GM12891 (cell line): Measurements from ENCODE around the gene GATAD2B.
A peak's percentile ranks its signal among the peaks of the same experiment; 100 is the strongest.

Experiments
- DNase-seq: peaks from one replicate; pipeline ENCODE4 v3.0.0; 2011; ENCODE audit warnings: low spot score; ENCODE audit not compliant: insufficient read length
- FAIRE-seq: peaks from 2 replicates; lab custom pipeline; 2011; peaks lifted over from hg19 to GRCh38; lab: Jason Lieb, UNC
- PAX5 ChIP-seq: IDR thresholded peaks from 2 replicates; pipeline ENCODE4 v1.6.1; 2011; ENCODE audit warnings: low read length, moderate library complexity, mild to moderate bottlenecking; ENCODE audit not compliant: insufficient read depth, severe bottlenecking
- POLR2A ChIP-seq: IDR thresholded peaks from 2 replicates; pipeline ENCODE4 v1.6.1; 2011; ENCODE audit warnings: low read depth, low read length, control low read depth
- POLR2AphosphoS5 ChIP-seq: IDR thresholded peaks from 2 replicates; pipeline ENCODE4 v1.6.1; 2011; ENCODE audit warnings: low read depth, low read length, control low read depth
- POU2F2 ChIP-seq: IDR thresholded peaks from 2 replicates; pipeline ENCODE4 v1.6.1; 2011; ENCODE audit warnings: low read depth, mild to moderate bottlenecking, control low read depth, low read length, moderate library complexity
- SPI1 ChIP-seq: IDR thresholded peaks from 2 replicates; pipeline ENCODE4 v1.6.1; 2011; ENCODE audit warnings: low read depth, low read length, control low read depth
- TAF1 ChIP-seq: IDR thresholded peaks from 2 replicates; pipeline ENCODE4 v1.6.1; 2011; ENCODE audit warnings: low read depth, low read length, control low read depth

The GATAD2B gene

DNA sequence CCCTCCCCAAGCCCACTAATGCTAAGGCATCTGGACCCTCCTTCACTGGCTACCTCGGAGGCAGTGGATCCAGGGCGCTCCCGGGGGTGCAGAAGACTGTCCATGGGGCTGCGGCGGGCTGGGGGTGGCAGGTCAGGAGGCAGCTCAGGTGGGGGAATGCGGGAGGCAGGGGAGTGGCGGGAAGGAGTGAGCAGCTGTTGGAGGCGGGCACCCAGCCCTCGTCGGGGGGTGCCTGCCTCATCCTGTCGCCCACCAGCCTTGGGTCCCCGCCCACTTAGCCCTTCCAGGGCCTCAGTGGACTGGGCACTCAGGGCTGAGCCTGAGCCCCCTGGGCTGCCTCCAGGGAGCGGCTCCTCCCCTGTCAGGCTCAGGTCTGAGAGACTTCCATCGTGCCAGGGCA lies 10.7 kb upstream of the GATAD2B start:
- TF ChIP-seq PAX5 = no peak
- TF ChIP-seq SPI1 = no peak
- no peak for TF ChIP-seq POLR2AphosphoS5
- no peak for TF ChIP-seq POU2F2
- TF ChIP-seq POLR2A = no peak
- TF ChIP-seq TAF1 = no peak
- FAIRE-seq (no peak), DNase-seq (no peak)

DNA sequence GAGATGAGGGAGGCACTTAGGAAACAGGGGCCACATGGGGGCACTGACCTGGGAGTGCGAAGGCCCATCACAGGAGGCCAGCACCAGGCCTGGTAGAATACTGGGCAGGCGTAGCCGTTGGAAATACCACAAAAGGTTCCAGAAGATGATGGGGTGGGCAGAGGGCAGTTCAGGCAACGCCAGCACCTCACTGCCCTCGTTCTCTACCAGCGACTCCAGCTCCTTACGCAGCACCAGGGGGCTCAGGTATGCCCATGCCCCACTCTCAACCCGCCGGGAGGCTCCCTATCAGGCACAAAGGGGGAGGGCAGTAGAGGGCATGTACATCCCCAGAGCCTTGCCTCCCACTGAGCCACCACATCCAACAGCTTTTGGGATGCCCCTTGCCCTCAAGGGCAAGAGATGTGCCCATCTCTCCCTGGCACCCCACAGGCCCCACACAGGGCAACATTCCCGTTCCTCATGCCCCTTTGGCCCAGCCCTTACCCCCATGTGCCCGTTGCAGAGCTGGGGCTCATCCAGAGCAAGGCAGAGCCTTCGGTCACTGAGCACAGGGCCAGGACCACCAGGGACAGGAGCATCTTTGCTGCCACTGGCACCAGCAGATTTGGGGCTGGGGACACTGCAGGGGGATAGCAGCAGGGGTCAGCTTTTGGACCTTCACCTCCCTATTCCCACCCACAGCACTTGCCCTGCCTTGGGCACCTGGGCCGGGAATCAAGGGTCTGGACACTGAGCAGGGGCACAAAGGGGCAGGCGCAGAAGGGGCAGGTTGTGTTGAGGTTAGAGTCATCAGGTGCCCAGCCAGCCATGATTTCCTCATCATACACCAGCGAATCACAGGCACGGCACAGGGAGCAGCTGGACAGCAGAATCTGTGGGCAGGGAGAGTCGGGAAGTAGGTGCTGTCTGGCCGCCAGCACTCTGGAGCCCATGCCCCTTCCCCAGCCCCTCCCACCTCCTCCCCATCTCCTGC lies 9.7 kb upstream of the GATAD2B start:
- DNase-seq (no peak), FAIRE-seq (no peak)
- TF ChIP-seq POLR2AphosphoS5 (no peak), POLR2A (no peak), POU2F2 (no peak), TAF1 (no peak), SPI1 (no peak), PAX5 (no peak)

DNA sequence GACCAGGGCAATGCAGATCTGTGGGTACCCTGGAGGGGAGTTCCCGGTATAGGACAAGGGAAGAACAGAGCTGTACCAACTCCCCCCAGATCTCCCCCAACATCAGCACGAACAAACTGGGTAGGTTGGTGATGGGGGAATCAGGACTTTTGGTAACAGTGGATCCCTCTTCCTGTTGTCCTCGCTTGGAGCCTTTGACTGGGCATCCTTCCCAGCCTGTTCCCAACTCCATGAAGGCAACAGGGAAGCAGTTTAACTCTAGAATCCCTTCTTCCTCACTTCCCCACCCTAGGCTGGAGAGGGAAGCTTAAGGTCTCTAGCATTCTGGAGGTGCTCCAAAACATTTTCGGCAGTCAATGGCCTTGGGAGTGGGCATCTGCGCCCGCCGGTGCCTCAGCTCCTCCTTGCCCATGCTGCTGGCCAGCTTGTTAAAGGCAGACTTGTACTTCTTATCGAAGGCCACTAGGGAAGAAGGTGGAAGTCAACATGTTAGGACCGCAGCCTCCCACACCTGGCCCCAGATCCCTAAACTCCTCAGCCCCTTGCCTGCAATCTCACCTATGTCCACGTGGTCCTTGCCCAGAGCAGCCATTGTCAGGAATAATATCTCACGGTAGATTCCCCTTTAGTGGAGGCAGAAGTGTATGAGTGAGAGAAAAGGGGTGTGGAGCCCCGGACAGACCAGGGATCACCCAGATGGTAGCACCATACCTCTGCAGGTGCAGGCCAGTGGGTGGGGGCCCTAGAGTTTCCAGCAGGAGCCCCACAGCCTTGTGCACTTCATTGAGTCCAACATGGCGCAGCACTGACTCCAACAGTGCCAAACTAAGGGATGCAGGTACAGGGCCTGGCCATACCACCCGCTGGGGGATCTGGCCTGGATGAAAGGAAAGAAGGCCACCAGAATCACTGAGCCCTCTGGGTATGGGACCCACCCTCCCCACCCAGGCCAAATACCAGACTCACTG lies 7.5 kb upstream of the GATAD2B start:
- TF ChIP-seq PAX5 (no peak), POU2F2 (no peak), TAF1 (no peak), POLR2A (no peak), POLR2AphosphoS5 (no peak), SPI1 (no peak)
- DNase-seq = no peak
- FAIRE-seq = no peak

DNA sequence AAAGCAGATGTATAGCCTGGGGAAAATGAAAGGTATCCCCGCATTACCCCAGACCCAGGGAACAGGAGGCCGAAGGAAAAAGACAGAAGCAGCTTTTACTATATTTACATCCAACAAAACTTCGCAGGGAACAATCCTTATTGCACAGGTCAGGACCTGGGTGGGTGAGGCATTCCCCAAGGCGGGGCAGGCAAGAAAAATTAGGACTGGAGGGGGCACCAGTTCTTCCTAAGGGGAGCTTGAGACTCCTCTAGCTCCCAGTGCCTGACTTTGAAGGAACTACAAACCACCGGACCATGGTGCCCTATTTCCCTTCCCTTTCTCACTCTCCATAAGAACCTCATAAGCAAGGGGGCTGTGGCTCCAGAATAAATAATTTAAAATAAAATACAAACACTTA lies 6.7 kb upstream of the GATAD2B start:
- no peak for DNase-seq
- no peak for FAIRE-seq
- TF ChIP-seq POLR2A (no peak), TAF1 (no peak), POLR2AphosphoS5 (no peak), POU2F2 (no peak), PAX5 (no peak), SPI1 (no peak)

DNA sequence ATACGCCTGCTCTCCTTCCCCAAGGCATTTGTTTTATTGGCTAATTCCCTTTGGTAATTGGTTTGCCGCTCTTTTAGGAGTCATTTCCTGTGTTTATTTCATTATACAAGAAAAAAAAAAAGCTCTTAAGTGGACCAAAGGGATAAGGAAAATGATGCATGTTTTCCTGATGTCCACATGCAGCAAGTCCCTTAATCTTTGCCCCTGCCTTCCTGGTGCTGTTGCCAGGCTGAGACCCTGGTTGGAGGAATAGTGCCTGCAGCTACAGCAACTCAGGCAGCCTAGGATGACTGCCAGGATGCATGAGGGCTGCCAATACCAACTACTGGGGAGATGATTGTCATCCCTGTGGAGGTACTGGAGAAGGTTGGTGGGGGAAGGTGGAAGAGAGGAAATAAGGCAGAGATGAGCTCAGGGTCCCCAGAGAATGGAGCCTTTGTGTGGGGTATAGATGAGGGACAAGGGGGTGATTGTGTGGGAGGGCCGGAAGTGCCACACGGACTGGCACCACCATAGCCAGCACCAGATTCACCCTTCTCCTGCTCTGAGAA lies 6.1 kb upstream of the GATAD2B start:
- no peak for TF ChIP-seq TAF1
- TF ChIP-seq PAX5 = no peak
- TF ChIP-seq POU2F2 = no peak
- no peak for TF ChIP-seq POLR2AphosphoS5
- no peak for TF ChIP-seq POLR2A
- TF ChIP-seq SPI1 = no peak
- FAIRE-seq (no peak), DNase-seq (no peak)

DNA sequence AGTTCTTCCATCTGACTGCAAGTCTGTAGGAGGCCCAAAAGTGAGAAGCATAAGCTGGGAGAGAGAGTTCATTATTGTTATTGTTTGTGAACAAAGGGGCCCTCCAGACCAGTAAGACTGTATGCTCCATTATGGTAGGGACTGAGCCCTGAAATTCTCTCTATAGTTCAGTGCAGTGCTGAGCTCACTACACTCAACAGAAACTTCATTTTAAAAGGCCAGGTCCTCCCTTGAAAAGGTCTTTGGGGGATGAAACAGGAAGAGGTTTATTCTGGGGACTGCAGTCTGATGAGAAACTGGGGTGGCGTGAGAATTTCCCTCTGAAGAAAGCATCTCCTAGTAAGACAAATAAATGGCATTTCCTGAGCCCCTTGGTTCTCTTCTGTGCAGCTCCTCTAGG lies 5.5 kb upstream of the GATAD2B start:
- no peak for FAIRE-seq
- TF ChIP-seq POU2F2 (no peak), POLR2A (no peak), TAF1 (no peak), SPI1 (peak; percentile 16; the same call in 1 of the 2 replicates), POLR2AphosphoS5 (no peak)
- DNase-seq = no peak

DNA sequence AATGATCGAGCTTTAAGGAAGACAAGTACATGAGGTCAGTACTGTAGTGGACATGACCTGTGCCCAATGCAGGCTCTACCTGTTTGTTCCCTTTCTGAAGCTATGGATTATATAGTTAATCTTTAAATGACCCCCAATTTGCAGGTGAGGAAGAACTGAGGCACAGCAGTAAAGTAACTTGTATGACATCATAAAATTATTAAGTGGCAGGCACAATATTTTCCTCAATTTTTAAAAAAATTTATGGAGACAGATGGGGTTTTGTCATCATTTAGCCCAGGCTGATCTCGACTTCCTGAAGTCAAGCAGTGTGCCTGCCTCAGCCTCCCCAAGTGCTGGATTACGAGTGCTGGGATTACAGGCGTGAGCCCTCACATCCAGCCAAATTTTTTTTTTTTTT lies 3.6 kb upstream of the GATAD2B start:
- DNase-seq (no peak), FAIRE-seq (no peak)
- no peak for TF ChIP-seq POLR2A
- TF ChIP-seq POLR2AphosphoS5 = no peak
- no peak for TF ChIP-seq TAF1
- no peak for TF ChIP-seq POU2F2
- TF ChIP-seq SPI1 = no peak
- no peak for TF ChIP-seq PAX5

DNA sequence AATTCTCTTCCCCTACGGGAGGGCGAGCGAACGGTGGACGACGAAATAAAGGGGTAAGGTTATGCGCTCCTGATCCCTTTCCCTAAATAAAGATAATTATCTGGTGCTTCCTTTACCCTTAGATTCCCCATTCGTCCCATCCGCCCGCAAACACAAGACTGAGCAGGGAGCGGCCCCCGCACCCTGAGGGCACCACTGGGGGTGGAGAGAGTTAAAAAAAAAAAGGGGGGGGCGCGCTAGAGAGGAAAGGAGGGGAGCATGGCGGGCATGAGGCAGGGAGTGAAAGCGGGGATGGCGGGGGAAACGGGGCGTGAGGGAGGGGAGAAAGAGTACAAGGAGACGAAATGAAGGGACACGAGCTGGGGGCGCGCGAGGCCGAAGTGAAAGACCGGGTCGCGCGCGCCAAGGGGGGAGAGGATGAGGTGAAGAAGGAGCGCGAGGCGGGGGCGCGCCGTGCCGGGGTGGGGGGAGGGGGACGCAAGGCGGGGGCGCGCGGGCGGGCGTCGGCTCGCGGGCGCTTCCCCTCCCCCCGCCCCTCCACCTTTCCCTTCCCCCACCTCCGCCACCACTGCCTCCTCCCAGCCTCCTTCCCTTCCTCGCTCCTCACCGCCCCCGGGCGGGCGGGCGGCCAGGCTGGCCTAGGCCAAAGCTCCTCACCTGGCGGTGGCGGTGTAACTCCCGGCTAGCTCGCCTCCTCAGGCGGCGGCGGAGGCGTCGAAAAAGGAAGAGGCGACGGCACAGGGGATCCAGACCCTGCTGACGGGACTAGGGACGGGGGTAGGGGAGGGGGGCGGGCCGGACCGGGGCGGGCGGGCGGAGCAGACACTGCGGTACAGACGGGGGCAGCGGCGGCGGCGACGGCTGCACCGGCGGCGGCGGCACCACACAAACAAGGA lies 448 bp downstream of the GATAD2B start:
- DNase-seq = peak; percentile 41
- no peak for FAIRE-seq
- TF ChIP-seq POU2F2 (no peak), POLR2A (peak; percentile 32; the same call in 1 of the 2 replicates)

DNA sequence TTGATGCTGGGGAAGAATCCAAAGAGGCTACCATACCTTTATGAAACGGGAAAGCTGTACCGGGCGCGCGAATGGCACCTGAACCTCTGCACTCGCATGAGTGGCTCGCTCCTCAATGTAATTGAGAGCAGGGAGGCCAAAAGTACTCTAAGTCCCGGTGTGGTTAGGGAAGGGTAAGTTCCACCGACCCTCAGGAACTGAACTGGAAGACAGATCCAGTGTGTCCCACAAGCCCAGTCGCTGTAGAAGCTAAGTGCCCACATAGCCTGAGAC lies 1.0 kb downstream of the GATAD2B start:
- FAIRE-seq = no peak
- TF ChIP-seq TAF1 = no peak
- TF ChIP-seq POLR2A = no peak
- no peak for TF ChIP-seq SPI1
- TF ChIP-seq POLR2AphosphoS5 = no peak
- no peak for TF ChIP-seq PAX5
- no peak for TF ChIP-seq POU2F2
- DNase-seq = no peak
